ENCODE data around the gene TUBB8B.
"Not testable (repeated sequence)": the region's sequence is repeated elsewhere in the genome, so short reads cannot be mapped to it uniquely, and the experiment has no call there.

Gene TUBB8B

GRCh38 chr18:49176-49665 lies at the start of gene TUBB8B:
TSS of gene TUBB8B (minus strand) at chr18:49615. CDS start at chr18:49557, 58 bp downstream.
- not testable (repeated sequence) for DNase-seq

- DNase-seq = not testable (repeated sequence)
Measured at GRCh38 chr18:97252-97914, 48.0 kb upstream of the TUBB8B start.

DNA sequence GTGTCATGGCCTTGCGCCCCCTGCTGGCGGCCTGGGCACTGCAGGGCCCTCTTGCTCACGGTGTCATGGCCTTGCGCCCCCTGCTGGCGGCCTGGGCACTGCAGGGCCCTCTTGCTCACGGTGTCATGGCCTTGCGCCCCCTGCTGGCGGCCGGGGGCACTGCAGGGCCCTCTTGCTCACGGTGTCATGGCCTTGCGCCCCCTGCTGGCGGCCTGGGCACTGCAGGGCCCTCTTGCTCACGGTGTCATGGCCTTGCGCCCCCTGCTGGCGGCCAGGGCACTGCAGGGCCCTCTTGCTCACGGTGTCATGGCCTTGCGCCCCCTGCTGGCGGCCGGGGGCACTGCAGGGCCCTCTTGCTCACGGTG lies 47.3 kb upstream of the TUBB8B start:
- DNase-seq = not testable (repeated sequence)

- DNase-seq = not testable (repeated sequence)
Measured at GRCh38 chr18:96101-96766, 46.8 kb upstream of the TUBB8B start.

- not testable (repeated sequence) for DNase-seq
Measured at GRCh38 chr18:95580-95979, 46.2 kb upstream of the TUBB8B start.

DNA sequence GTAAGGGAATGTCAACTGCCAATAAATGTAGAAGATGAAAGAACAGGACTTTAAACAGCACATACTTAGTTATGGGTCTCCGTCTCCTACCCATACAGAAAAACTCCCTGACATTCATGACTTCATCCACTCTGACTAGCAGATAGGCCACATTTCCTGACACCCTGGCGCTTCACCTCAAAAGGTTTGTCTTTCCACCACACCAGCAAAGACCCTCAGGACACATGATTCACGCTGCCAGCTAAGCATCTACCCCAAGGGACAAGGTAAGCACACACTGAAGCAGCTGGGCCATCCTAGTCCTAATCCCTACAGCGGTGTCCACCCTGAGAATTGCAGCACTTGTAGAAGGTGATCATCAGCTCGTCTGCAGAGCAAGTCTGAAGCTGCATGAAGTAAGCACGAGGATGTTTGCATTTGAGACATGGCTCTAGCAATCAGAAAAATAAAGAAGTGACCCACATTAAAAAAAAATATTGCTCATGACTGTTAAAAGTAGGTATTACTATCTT lies 44.5 kb upstream of the TUBB8B start:
- DNase-seq = not testable (repeated sequence)

DNA sequence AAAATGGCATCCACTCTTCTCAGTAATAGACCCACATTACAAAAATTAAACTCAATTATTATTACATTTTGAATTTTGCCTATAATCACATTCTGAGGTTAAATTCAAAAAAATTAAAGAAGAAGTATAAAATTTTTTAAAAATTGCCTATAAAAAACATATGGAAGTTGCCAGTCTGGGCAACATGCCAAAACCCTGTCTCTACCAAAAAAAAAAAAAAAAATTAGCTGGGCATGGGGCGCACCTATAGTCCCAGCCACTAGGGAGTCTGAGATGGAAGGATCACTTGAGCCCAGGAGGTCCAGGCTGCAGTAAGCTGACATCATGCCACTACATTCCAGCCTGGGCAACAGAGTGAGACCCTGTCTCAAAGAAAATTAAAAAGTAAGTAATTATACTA lies 42.1 kb upstream of the TUBB8B start:
- DNase-seq = not testable (repeated sequence)

DNA sequence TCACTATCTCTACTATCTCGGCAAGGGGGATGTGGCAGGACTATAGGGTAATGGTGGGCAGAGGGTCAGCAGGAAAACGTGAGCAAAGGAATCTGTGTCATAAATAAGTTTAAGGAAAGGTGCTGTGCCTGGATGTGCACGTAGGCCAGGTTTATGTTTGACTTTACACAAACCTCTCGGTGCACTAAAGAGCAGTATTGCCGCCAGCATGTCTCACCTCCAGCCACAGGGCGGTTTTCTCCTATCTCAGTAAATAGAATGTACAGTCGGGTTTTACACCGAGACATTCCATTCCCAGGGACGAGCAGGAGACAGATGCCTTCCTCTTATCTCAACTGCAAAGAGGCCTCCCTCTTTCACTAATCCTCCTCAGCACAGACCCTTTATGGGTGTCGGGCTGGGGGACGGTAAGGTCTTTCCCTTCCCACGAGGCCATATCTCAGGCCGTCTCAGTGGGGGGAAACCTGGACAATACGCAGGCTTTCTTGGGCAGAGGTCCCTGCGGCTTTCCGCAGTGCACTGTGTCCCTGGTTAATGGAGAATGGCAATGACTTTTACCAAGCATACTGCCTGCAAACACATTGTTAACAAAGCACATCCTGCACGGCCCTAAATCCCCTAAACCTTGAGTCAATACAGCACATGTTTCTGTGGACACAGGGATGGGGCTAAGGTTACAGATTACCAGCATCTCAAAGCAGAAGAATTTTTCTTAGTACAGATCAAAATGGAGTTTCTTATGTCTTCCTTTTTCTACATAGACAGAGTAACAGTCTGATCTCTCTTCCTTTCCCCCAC lies 41.2 kb upstream of the TUBB8B start:
- DNase-seq = not testable (repeated sequence)

GRCh38 chr18:89124-89523 lies 39.7 kb upstream of the TUBB8B start:
- not testable (repeated sequence) for DNase-seq

DNA sequence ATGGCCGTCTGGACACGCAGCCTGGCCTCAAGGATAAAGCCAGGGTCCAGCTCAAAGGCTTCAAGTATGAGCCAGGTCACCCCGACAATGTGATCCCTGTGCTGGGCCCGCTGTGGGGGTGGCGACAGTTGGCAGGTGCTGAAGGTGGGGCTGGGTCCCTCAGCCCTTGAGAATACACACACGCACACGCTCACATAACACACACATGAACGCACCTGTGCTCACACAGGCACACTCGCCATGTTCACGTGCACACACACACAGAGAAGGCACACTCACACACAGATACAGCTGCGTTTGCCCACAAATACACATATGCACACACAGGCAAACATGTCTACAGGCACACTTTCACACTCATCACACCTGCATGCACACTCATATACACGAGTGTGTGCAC lies 35.4 kb upstream of the TUBB8B start:
- DNase-seq = not testable (repeated sequence)

DNA sequence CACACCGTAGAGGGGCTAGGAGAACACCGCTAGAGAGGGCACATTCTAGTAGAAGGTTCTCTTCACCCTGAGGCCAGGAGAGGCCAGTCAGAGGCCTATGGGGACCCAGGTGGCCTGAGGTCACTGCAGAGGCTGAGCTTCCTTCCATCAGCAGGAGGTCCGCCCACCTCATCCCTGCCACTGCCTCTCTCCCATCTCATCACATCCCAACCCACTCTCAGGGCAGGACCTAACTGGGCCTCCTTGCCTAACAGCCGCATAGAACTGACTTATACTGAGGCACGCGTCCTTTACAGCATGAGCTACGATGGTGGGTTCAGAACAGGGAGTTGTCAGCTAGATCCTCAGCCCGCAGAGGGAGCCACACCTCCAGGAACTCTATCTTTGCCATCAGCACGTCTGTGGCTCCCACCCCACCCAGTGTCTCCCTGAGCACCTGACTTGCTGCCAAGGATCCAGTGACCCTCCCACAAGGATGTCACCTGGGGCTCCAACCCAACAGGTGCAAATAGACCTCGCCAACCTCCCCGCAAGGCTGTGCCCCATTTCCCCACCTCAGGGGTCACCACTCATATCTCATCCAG lies 33.3 kb upstream of the TUBB8B start:
- not testable (repeated sequence) for DNase-seq

GRCh38 chr18:80881-81280 lies 31.5 kb upstream of the TUBB8B start:
- not testable (repeated sequence) for DNase-seq

DNA sequence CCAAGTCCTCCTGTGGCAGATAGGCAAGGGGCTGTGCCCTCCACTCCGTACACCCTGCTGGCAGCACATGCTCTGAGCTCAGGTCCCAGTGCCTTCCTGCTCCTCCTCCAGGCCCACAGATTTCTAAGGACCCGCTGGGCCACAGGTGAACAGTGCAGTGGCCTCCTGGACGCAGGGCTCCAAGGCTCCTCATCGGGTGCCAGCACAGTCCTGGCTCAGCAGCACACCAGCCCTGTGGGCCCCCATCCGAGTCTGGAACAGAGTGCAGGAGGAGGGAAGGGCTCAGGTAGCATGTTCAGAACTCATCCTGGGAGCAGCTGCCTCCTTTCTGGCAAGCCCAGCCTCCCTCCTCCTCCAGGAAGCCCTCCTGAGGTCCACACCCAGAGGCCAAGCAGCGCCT lies 30.8 kb upstream of the TUBB8B start:
- not testable (repeated sequence) for DNase-seq

GRCh38 chr18:75525-76160 lies 26.2 kb upstream of the TUBB8B start:
- not testable (repeated sequence) for DNase-seq

GRCh38 chr18:73181-73777 lies 23.9 kb upstream of the TUBB8B start:
- not testable (repeated sequence) for DNase-seq

DNA sequence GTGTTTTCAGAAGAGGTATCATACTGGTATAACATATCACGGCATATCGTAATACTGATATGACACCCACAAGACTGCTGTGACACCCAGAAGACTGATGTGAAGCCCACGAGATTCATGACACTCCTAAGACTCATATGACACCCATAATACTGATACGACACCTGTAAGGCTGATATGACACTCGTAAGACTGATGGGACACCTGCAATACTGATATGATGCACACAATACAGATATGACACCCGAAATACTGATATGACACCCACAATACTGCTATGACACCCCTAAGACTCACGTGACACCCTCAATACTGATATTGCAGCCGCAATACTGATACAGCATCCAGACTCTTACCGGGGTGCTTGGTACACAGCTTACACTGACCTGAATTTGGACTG lies 18.3 kb upstream of the TUBB8B start:
- not testable (repeated sequence) for DNase-seq

- not testable (repeated sequence) for DNase-seq
Measured at GRCh38 chr18:64279-64678, 14.9 kb upstream of the TUBB8B start.

DNA sequence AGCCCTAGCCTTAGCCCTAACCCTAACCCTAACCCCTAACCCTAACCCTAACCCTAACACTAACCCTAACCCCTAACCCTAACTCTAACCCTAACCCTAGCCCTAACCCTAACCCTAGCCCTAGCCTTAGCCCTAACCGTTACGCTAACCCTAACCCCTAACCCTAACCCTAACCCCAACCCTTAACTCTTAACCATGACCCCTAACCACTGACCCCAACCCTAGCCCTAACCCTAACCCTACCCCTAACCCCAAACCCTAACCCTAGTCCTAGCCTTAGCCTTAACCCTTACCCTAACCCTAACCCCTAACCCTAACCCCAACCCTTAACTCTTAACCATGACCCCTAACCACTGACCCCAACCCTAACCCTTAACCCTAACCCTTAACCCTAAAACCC lies 14.2 kb upstream of the TUBB8B start:
- not testable (repeated sequence) for DNase-seq

DNA sequence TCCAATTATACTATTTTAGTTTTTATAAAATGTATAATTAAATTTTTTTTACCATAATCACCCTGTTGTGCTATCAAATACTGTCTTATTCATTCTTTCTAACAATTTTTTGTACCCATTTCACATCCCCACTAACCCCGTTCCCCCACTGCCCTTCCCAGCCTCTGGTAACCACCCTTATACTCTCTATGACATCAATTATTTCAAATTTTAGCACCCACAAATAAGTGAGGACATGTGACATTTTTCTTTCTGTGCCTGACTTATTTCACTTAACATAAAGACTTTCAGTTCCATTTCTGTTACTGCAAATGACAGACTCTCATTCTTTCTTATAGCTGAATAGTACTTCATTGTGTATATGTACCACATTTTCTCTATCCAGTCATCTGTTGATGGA lies 5.0 kb upstream of the TUBB8B start:
- not testable (repeated sequence) for DNase-seq

- not testable (repeated sequence) for DNase-seq
Measured at GRCh38 chr18:48696-49095, 719 bp downstream of the TUBB8B start.

DNA sequence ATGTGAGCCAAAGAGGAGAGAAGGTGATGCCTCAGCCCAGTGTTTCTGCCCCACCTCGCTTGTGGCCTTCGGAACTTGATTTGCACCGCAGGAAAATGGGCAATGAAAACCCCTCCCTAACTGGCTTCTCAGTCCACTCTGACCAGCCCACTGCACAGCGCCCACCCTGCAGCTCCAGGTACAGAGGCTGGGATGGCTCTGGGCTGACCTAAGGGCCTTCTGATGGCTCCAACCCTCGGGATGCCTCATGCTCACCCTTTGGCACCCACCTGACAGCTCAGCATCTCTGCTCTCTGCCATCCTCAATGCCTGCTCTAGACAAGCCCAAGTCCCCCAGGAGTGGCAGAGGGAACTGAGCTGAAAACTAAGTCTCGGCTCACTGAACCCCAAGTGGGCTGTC lies 36.2 kb downstream of the TUBB8B start:
- not testable (repeated sequence) for DNase-seq

- not testable (repeated sequence) for DNase-seq
Measured at GRCh38 chr18:12773-13172, 36.6 kb downstream of the TUBB8B start.

Data from CD4-positive, alpha-beta T cell treated with Interleukin-15 for 1 hour (primary cell).